Left ventricle myocardium inferior (tissue), 1 donor: Measurements from ENCODE around the gene ARSJ. TPM values are rescaled to one million over a fixed set of nuclear protein-coding genes. Genes with fewer than 3 reads are reported as not detected.

Experiments used
- DNase-seq: peaks from one replicate; pipeline ENCODE4 v3.0.0-alpha.2; 2020
- H3K27ac ChIP-seq: fragments of 200-600 bp; replicated peaks from 2 replicates; pipeline ENCODE4 v1.8.0; 2021
- H3K27me3 ChIP-seq: fragments of 200-600 bp; 2 replicates; pipeline ENCODE4 v1.8.0; 2021; ENCODE audit warnings: low read depth
- H3K36me3 ChIP-seq: fragments of 200-600 bp; 2 replicates; pipeline ENCODE4 v1.8.0; 2021
- H3K4me1 ChIP-seq: fragments of 200-600 bp; 2 replicates; pipeline ENCODE4 v1.8.0; 2021
- H3K4me3 ChIP-seq: fragments of 200-600 bp; 2 replicates; pipeline ENCODE4 v1.8.0; 2021; ENCODE audit warnings: mild to moderate bottlenecking, moderate library complexity
- H3K9me3 ChIP-seq: fragments of 200-600 bp; replicated peaks from 2 replicates; pipeline ENCODE4 v1.8.0; 2021
- CTCF ChIP-seq: fragments of 200-600 bp; IDR thresholded peaks from 2 replicates; pipeline ENCODE4 v1.8.0; 2021; ENCODE audit warnings: antibody characterized with exemption, mild to moderate bottlenecking, borderline replicate concordance
- intact Hi-C: fragments of 100-400 bp; cut with micrococcal nuclease; formaldehyde crosslinking; loops from one replicate; pipeline ENCODE4 v1.11.0; 2022
- total RNA-seq: library from RNA; stranded (reverse); fragmentation: NEBNext Ultra II Directional; extraction: Animal tissue kit (Norgen Biotek cat#: 25700); gene quantifications from one replicate; pipeline ENCODE4 v1.2.1, GENCODE V29; 2021
- donor health status: DM: no; HTN: yes; CAD: no; lungs with severe emphysema.

The ARSJ gene
- total RNA-seq, 1 donor from 2014 or later: 1.2 TPM

GRCh38 chr4:113851816-113852215, 127.6 kb downstream of the ARSJ start:
- Histone ChIP-seq H3K36me3 (no peaks in the 10 kb centered on the region), H3K4me3 (no peak overlapping the region), H3K27me3 (no peaks in the 10 kb centered on the region), H3K4me1 (peaks cover 9% of the 10 kb centered on the region), H3K9me3 (no peaks in the 10 kb centered on the region), H3K27ac (no peak overlapping the region)
- TF ChIP-seq CTCF: no peak
- intact Hi-C loops: no loop called here
- DNase-seq: no peak

Other genes starting within 250 kb of the ARSJ start
- gene CAMK2D, start 217.9 kb downstream of the ARSJ start, total RNA-seq: 223 TPM